Fibroblast of lung (primary cell): ENCODE results near the gene NOP9. TPM values are rescaled to one million over a fixed set of nuclear protein-coding genes. Genes with fewer than 3 reads are reported as not detected.

Source experiments
- DNase-seq, 2 donors: peaks; one replicate each; pipeline versions ENCODE4 v3.0.0 to v3.0.0-alpha.2; 2010; ENCODE audit warnings: low read depth in 2 of 2
- H2AFZ ChIP-seq: 2 replicates; pipeline ENCODE4 v1.5.1; 2012; ENCODE audit warnings: low read length, control low read depth, inconsistent platforms
- H3K27ac ChIP-seq: 2 replicates; pipeline ENCODE4 v1.5.1; 2011; ENCODE audit warnings: low read length, control low read depth; ENCODE audit not compliant: insufficient read depth
- H3K27me3 ChIP-seq: 2 replicates; pipeline ENCODE4 v1.5.1; 2011; ENCODE audit warnings: mild to moderate bottlenecking, low read length; ENCODE audit not compliant: control insufficient read depth, insufficient read depth
- H3K36me3 ChIP-seq: 2 replicates; pipeline ENCODE4 v1.5.1; 2011; ENCODE audit warnings: low read length; ENCODE audit not compliant: control insufficient read depth, insufficient read depth
- H3K4me1 ChIP-seq: 2 replicates; pipeline ENCODE4 v1.5.1; 2011; ENCODE audit warnings: low read length; ENCODE audit not compliant: control insufficient read depth, insufficient read depth; ENCODE audit errors: extremely low read depth
- H3K4me2 ChIP-seq: 2 replicates; pipeline ENCODE4 v1.5.1; 2011; ENCODE audit warnings: low read length, control low read depth; ENCODE audit not compliant: insufficient read depth; ENCODE audit errors: extremely low read depth
- H3K4me3 ChIP-seq, 4 experiments: fragments of 200-600 bp in 1 of 4; sonication (generic) in 1 of 4; replicated peaks in 1 of 4; 2 replicates each; pipeline ENCODE4 v1.5.1; 2011 to 2016; ENCODE audit warnings: low read length in 4 of 4, low read depth in 3 of 4, mild to moderate bottlenecking in 3 of 4, control low read depth in 2 of 4, inconsistent platforms in 1 of 4, mixed read lengths in 1 of 4; ENCODE audit not compliant: insufficient read depth in 1 of 4; ENCODE audit errors: control extremely low read depth in 1 of 4
- H3K79me2 ChIP-seq: 2 replicates; pipeline ENCODE4 v1.5.1; 2012; ENCODE audit warnings: mild to moderate bottlenecking, low read length, inconsistent platforms; ENCODE audit not compliant: control insufficient read depth, insufficient read depth
- H3K9ac ChIP-seq: 2 replicates; pipeline ENCODE4 v1.5.1; 2011; ENCODE audit warnings: mild to moderate bottlenecking, low read length, control low read depth; ENCODE audit not compliant: insufficient read depth
- H3K9me3 ChIP-seq: 2 replicates; pipeline ENCODE4 v1.5.1; 2012; ENCODE audit warnings: low read depth, low read length; ENCODE audit not compliant: control insufficient read depth, insufficient read depth
- H4K20me1 ChIP-seq: 2 replicates; pipeline ENCODE4 v1.5.1; 2011; ENCODE audit warnings: low read length; ENCODE audit not compliant: control insufficient read depth, insufficient read depth; ENCODE audit errors: extremely low read depth
- EZH2 ChIP-seq: IDR thresholded peaks from 2 replicates; pipeline ENCODE4 v1.5.1; 2012; ENCODE audit warnings: low read length, control low read depth, mild to moderate bottlenecking; ENCODE audit errors: missing control alignments
- polyA plus RNA-seq, 2 donors: library from polyadenylated mRNA; depleted of rRNA in 1 of 2; stranded (reverse) in 1 of 2; unstranded in 1 of 2; fragments of >200 nt; gene quantifications; 2 replicates each; pipeline ENCODE4 v1.2.1, GENCODE V29; 2011 to 2012; ENCODE audit warnings: missing spikeins in 1 of 2
- total RNA-seq: library from RNA; depleted of rRNA; stranded (reverse); fragments of >200 nt; gene quantifications from 2 replicates; pipeline ENCODE4 v1.2.1, GENCODE V29; 2014
- TF ChIP-seq, protein P1 (sequence below), 2 donors: IDR thresholded peaks in 1 of 2; conservative IDR thresholded peaks in 1 of 2; 1 replicate in 1 of 2; 2 replicates in 1 of 2; pipeline ENCODE4 v1.5.1; 2011 to 2012; ENCODE audit warnings: low read length in 2 of 2, control low read depth in 1 of 2, inconsistent platforms in 1 of 2, low read depth in 1 of 2, mild to moderate bottlenecking in 1 of 2

NOP9 gene
- total and polyA plus RNA-seq, 2 donors (not counting 1 experiment from before 2014, with no cell fraction given), result 8.0 to 16.2 TPM

DNA sequence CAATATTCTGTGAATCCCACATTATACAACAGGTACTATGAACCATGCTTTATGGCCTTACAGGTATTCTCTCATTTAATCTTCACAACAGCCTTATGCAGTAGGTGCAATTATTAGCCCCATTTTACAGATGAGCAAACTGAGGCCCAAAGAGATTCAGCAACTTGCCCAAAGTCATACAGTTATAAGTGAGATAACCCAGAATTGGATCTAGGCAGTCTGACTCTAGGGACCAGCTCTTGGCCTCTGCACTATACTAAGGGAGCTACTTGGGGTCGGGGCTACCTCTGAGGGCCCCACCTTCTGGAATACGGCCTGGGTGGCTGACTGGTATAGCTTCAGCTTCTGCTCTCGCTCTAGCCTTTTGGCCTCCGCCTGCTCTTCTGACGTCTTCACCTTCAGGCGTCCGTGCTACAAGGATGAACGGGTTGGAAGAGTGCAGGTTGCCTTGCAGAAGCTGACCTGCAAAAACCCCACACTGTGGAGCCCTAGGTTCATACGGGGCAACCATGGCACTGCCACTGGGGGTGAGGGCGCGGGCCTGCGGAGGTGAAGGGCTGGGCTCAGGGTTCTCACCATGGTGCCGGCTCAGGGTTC is 29.0 kb upstream of the NOP9 start:
- peak in 1 of 2 donors; percentile 5 for DNase-seq

GRCh38 chr14:24271134-24271833 is 28.4 kb upstream of the NOP9 start, which contains the start of gene RABGGTA:
RABGGTA (minus strand) TSS chr14:24271597; CDS start chr14:24271115, 482 bp downstream.
- no peaks in the 10 kb centered on the region for H3K27me3 ChIP-seq
- DNase-seq, result peak; percentile 85 to 88
- no peaks in the 10 kb centered on the region for H4K20me1 ChIP-seq
- H3K79me2 ChIP-seq, result no peaks in the 10 kb centered on the region
- H3K9me3 ChIP-seq, result no peaks in the 10 kb centered on the region
- H3K4me1 ChIP-seq, result no peaks in the 10 kb centered on the region
- H3K36me3 ChIP-seq, result peaks cover 7% of the 10 kb centered on the region
- H3K9ac ChIP-seq, result peak within 1 kb of the TSS; percentile 99
- peak within 1 kb of the TSS; percentile 89 for H3K4me2 ChIP-seq
- peak within 1 kb of the TSS; percentile 89 for H2AFZ ChIP-seq
- TF ChIP-seq, protein P1, sequence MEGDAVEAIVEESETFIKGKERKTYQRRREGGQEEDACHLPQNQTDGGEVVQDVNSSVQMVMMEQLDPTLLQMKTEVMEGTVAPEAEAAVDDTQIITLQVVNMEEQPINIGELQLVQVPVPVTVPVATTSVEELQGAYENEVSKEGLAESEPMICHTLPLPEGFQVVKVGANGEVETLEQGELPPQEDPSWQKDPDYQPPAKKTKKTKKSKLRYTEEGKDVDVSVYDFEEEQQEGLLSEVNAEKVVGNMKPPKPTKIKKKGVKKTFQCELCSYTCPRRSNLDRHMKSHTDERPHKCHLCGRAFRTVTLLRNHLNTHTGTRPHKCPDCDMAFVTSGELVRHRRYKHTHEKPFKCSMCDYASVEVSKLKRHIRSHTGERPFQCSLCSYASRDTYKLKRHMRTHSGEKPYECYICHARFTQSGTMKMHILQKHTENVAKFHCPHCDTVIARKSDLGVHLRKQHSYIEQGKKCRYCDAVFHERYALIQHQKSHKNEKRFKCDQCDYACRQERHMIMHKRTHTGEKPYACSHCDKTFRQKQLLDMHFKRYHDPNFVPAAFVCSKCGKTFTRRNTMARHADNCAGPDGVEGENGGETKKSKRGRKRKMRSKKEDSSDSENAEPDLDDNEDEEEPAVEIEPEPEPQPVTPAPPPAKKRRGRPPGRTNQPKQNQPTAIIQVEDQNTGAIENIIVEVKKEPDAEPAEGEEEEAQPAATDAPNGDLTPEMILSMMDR (conservative IDR thresholded peaks at IDR 0.05 in 1 of 2, IDR thresholded peaks at IDR 0.05 in 1 of 2; ENCODE audit: low read depth in 1 of 2, low read length in 2 of 2), result peak; percentile 60
- TF ChIP-seq EZH2, result no peak
- H3K4me3 ChIP-seq, result peak within 1 kb of the TSS; percentile 67 to 99 (median 94)
- H3K27ac ChIP-seq, result peak within 1 kb of the TSS; percentile 99

More for the DNA sequence above, 29.0 kb upstream of the NOP9 start:
- peak overlapping the region; percentile 99 for H3K27ac ChIP-seq
- peak overlapping the region; percentile 99 for H3K9ac ChIP-seq
- no peaks in the 10 kb centered on the region for H3K27me3 ChIP-seq
- no peaks in the 10 kb centered on the region for H3K4me1 ChIP-seq
- H3K79me2 ChIP-seq, result no peaks in the 10 kb centered on the region
- peaks cover 9% of the 10 kb centered on the region for H3K36me3 ChIP-seq
- TF ChIP-seq EZH2, result no peak
- H3K4me3 ChIP-seq, result peak overlapping the region; percentile 67 to 99 (median 94)
- H2AFZ ChIP-seq, result peak overlapping the region; percentile 89
- no peaks in the 10 kb centered on the region for H4K20me1 ChIP-seq
- no peaks in the 10 kb centered on the region for H3K9me3 ChIP-seq
- peak overlapping the region; percentile 89 for H3K4me2 ChIP-seq

DNA sequence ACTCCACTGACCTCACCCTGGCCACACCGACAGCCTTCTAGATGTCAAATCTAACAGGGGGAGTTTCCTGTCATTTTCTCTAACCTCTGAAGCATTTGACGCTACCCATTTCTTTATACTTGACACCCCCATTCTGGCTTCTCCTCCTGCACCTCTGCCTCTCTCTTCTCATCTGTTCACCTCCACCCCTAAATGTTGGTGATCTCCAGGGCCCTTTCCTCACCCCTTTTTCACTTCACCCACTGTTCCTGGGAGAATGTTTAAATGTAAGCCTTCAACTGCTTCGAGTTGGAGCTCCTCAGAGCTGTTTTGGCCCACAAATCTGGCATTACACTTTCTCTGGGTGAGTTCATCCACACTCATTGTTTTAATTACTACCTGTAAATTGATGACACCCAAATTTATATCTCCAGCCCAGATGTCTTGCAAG is 27.8 kb upstream of the NOP9 start:
- H3K4me3 ChIP-seq, result peak overlapping the region; percentile 67 to 99 (median 84)
- H4K20me1 ChIP-seq, result no peaks in the 10 kb centered on the region
- DNase-seq, result no peak
- peak overlapping the region; percentile 85 for H2AFZ ChIP-seq
- no peaks in the 10 kb centered on the region for H3K9me3 ChIP-seq
- no peaks in the 10 kb centered on the region for H3K4me1 ChIP-seq
- H3K36me3 ChIP-seq, result peaks cover 4% of the 10 kb centered on the region
- TF ChIP-seq, protein P1 (conservative IDR thresholded peaks at IDR 0.05 in 1 of 2, IDR thresholded peaks at IDR 0.05 in 1 of 2; ENCODE audit: low read depth in 1 of 2, low read length in 2 of 2), result no peak
- no peak for TF ChIP-seq EZH2
- H3K27me3 ChIP-seq, result no peaks in the 10 kb centered on the region
- H3K79me2 ChIP-seq, result no peaks in the 10 kb centered on the region
- H3K27ac ChIP-seq, result peak overlapping the region; percentile 99
- peak overlapping the region; percentile 99 for H3K9ac ChIP-seq
- H3K4me2 ChIP-seq, result peak overlapping the region; percentile 89
